SH-SY5Y (cell line): ENCODE results near the gene PYHIN1.

Experiments
- GATA2 ChIP-seq: IDR thresholded peaks from 2 replicates; pipeline ENCODE4 v1.6.1; 2011; ENCODE audit warnings: mild to moderate bottlenecking, low read depth, low read length
- GATA3 ChIP-seq: IDR thresholded peaks from 2 replicates; pipeline ENCODE4 v1.6.1; 2011; ENCODE audit warnings: low read depth, mild to moderate bottlenecking, low read length, moderate library complexity

- TF ChIP-seq GATA2 (no peak), GATA3 (no peak)
Measured at GRCh38 chr1:159014003-159014571, 82.7 kb downstream of the PYHIN1 start.
